GM12878 (cell line): ENCODE data around the gene MAD1L1. TPM values are rescaled to one million over a fixed set of nuclear protein-coding genes. Genes with fewer than 3 reads are reported as not detected.

Experiments used
- ATAC-seq: fragments of 200-7000 bp; cut with Tn5 transposase; 3 replicates; pipeline ENCODE4 v1.9.1; 2020; ENCODE audit warnings: mild to moderate bottlenecking, moderate library complexity
- BruUV-seq: library from RNA; stranded (reverse); fragments of 400-500 nt; replicated peaks from 2 replicates; lab custom pipeline; 2021; lab: Mats Ljungman, UMichigan
- CTCF ChIA-PET: fragments of 300-600 bp; sonication (Branson Sonifier 250); formaldehyde crosslinking; extraction: SDS; loops from one replicate; lab custom pipeline; 2021; ENCODE audit warnings: inconsistent platforms; lab: Yijun Ruan, JAX
- POLR2A ChIA-PET: fragments of 350-600 bp; formaldehyde crosslinking; extraction: SDS; loops from one replicate; lab custom pipeline; 2021; ENCODE audit warnings: inconsistent platforms; lab: Charles Lee
- RAD21 ChIA-PET: fragments of 300-600 bp; sonication (Branson Sonifier 250); formaldehyde crosslinking; loops from one replicate; lab custom pipeline; 2023; ENCODE audit warnings: antibody characterized with exemption; ENCODE audit not compliant: unreplicated experiment; lab: Charles Lee
- SMC1A ChIA-PET: fragments of 300-600 bp; sonication (Branson Sonifier 250); formaldehyde crosslinking; loops from one replicate; lab custom pipeline; 2023; ENCODE audit not compliant: unreplicated experiment, uncharacterized antibody; lab: Charles Lee
- DNase-seq: peaks from one replicate; pipeline ENCODE4 v3.0.0-alpha.2; 2011; ENCODE audit warnings: low read depth, low spot score
- FAIRE-seq: peaks from 3 replicates; lab custom pipeline; 2011; peaks lifted over from hg19 to GRCh38; lab: Jason Lieb, UNC
- H2AFZ ChIP-seq: 2 replicates; pipeline ENCODE4 v1.6.0; 2011; ENCODE audit warnings: low read depth, low read length, control low read depth; ENCODE audit not compliant: control insufficient read depth
- H3K27ac ChIP-seq: 2 replicates; pipeline ENCODE4 v1.5.1; 2011; ENCODE audit warnings: control low read depth; ENCODE audit not compliant: control insufficient read depth, insufficient read depth
- H3K27me3 ChIP-seq, 2 experiments: replicated peaks in 1 of 2; 2 replicates each; pipeline versions ENCODE4 v1.6.0 to v1.6.1; 2011; ENCODE audit warnings: low read length in 1 of 2; ENCODE audit not compliant: control insufficient read depth in 2 of 2, insufficient read depth in 2 of 2
- H3K36me3 ChIP-seq, 2 experiments: 2 replicates each; pipeline ENCODE4 v1.5.1; 2011; ENCODE audit warnings: low read length in 1 of 2; ENCODE audit not compliant: control insufficient read depth in 2 of 2, insufficient read depth in 2 of 2
- H3K4me1 ChIP-seq: 2 replicates; pipeline ENCODE4 v1.6.1; 2011; ENCODE audit warnings: mild to moderate bottlenecking, low read length, moderate library complexity, mixed read lengths; ENCODE audit not compliant: control insufficient read depth, insufficient read depth
- H3K4me2 ChIP-seq: 2 replicates; pipeline ENCODE4 v1.6.0; 2011; ENCODE audit warnings: control low read depth; ENCODE audit not compliant: control insufficient read depth, insufficient read depth
- H3K4me3 ChIP-seq: fragments of 200-600 bp; sonication (generic); 2 replicates; pipeline ENCODE4 v1.5.1; 2016
- H3K79me2 ChIP-seq: 2 replicates; pipeline ENCODE4 v1.6.0; 2011; ENCODE audit warnings: low read length; ENCODE audit not compliant: control insufficient read depth, insufficient read depth
- H3K9ac ChIP-seq: 2 replicates; pipeline ENCODE4 v1.8.0; 2011; ENCODE audit warnings: low read length, control low read depth, mixed read lengths; ENCODE audit not compliant: control insufficient read depth, insufficient read depth
- H3K9me3 ChIP-seq: replicated peaks from 3 replicates; pipeline ENCODE4 v1.5.1; 2011; ENCODE audit warnings: mild to moderate bottlenecking, low read length; ENCODE audit not compliant: control insufficient read depth, insufficient read depth
- H4K20me1 ChIP-seq: 2 replicates; pipeline ENCODE4 v1.6.0; 2011; ENCODE audit not compliant: control insufficient read depth, insufficient read depth
- CBFB ChIP-seq: IDR thresholded peaks from 2 replicates; pipeline ENCODE4 v1.6.1; 2016; ENCODE audit warnings: antibody characterized with exemption, low read depth
- CBX3 ChIP-seq: fragments of 200-600 bp; sonication (generic); IDR thresholded peaks from 2 replicates; pipeline ENCODE4 v1.6.1; 2016; ENCODE audit warnings: low read depth, borderline replicate concordance
- EP300 ChIP-seq, 2 experiments: fragments of 150-350 bp in 1 of 2; IDR thresholded peaks; 2 replicates each; pipeline ENCODE4 v1.6.1; 2011 to 2012; ENCODE audit warnings: low read depth in 2 of 2, low read length in 2 of 2, borderline replicate concordance in 1 of 2, improper control_type of control experiment in 1 of 2, inconsistent platforms in 1 of 2; ENCODE audit not compliant: control insufficient read depth in 1 of 2
- GABPA ChIP-seq: IDR thresholded peaks from 2 replicates; pipeline ENCODE4 v1.6.1; 2014; ENCODE audit warnings: antibody characterized with exemption, low read depth, mild to moderate bottlenecking, inconsistent platforms
- SMC3 ChIP-seq: IDR thresholded peaks from 2 replicates; pipeline ENCODE4 v1.6.1; 2011; ENCODE audit warnings: low read length, improper control_type of control experiment, borderline replicate concordance
- ZNF384 ChIP-seq: IDR thresholded peaks from 2 replicates; pipeline ENCODE4 v1.6.1; 2012; ENCODE audit warnings: low read depth, mild to moderate bottlenecking, low read length, improper control_type of control experiment, borderline replicate concordance
- ZSCAN29 ChIP-seq: fragments of 450-650 bp; IDR thresholded peaks from 2 replicates; pipeline ENCODE4 v1.6.1; 2017; ENCODE audit warnings: mild to moderate bottlenecking, moderate library complexity
- ZZZ3 ChIP-seq: IDR thresholded peaks from 2 replicates; pipeline ENCODE4 v1.6.1; 2011; ENCODE audit warnings: low read depth; ENCODE audit not compliant: control insufficient read depth, insufficient read length
- WGBS: methylation state at CpG from one replicate; pipeline ENCODE4 v1.1.6; 2016; ENCODE audit warnings: low lambda C conversion rate; ENCODE audit not compliant: insufficient replicate concordance, insufficient coverage; ENCODE audit errors: missing lambda C conversion rate; 5-methylcytosine and 5-hydroxymethylcytosine counted together
- in situ Hi-C: fragments of 300-500 bp; cut with MboI; formaldehyde crosslinking; loops from 9 replicates; pipeline ENCODE4 v1.14.3; 2018; ENCODE audit warnings: mixed read lengths
- intact Hi-C: fragments of 100-400 bp; cut with micrococcal nuclease; formaldehyde crosslinking; loops from one replicate; pipeline ENCODE4 v1.14.2; 2022; ENCODE audit not compliant: unreplicated experiment
- polyA plus RNA-seq, 11 experiments: library from polyadenylated mRNA; depleted of rRNA in 4 of 11; unstranded in 6 of 11; stranded (reverse) in 5 of 11; fragments of >200 nt; fragmentation: Nextera tagmentation in 4 of 11; fragmentation: Illumina TruSeq in 1 of 11; extraction: Ambion mirVana in 4 of 11; extraction: Trizol in 1 of 11; gene quantifications; 1 replicate in 1 of 11; 2 replicates in 10 of 11; pipeline versions ENCODE4 v1.2.1 to v1.2.3, GENCODE V29; 2011 to 2016; ENCODE audit warnings: inconsistent platforms in 2 of 11, missing spikeins in 2 of 11, low read depth in 1 of 11
- total RNA-seq, 4 experiments: library from RNA; depleted of rRNA in 3 of 4; stranded (reverse); fragments of >200 nt in 3 of 4; fragmentation: Illumina TruSeq in 1 of 4; extraction: Trizol in 1 of 4; gene quantifications; 2 replicates each; pipeline versions ENCODE4 v1.2.1 to v1.2.3, GENCODE V29; 2013 to 2021
- TF ChIP-seq, protein P1 (sequence below): IDR thresholded peaks from 2 replicates; pipeline ENCODE4 v1.6.1; 2012; ENCODE audit warnings: low read length, inconsistent platforms
- TF ChIP-seq, protein P2 (sequence below): fragments of 450-650 bp; IDR thresholded peaks from 2 replicates; pipeline ENCODE4 v1.6.1; 2016; ENCODE audit warnings: mild to moderate bottlenecking
- TF ChIP-seq, protein P3 (sequence below): fragments of 450-650 bp; IDR thresholded peaks from 2 replicates; pipeline ENCODE4 v1.6.1; 2016; ENCODE audit warnings: mild to moderate bottlenecking, moderate library complexity, borderline replicate concordance
- TF ChIP-seq, protein P4 (sequence below): fragments of 450-650 bp; IDR thresholded peaks from 2 replicates; pipeline ENCODE4 v1.6.1; 2017; ENCODE audit warnings: mild to moderate bottlenecking

The MAD1L1 gene
- total and polyA plus RNA-seq, 10 of the 15 experiments (the other 5 are each of a cell fraction or from before 2014, with no cell fraction given) = 2.2 to 76.8 (median 38.3) TPM

DNA sequence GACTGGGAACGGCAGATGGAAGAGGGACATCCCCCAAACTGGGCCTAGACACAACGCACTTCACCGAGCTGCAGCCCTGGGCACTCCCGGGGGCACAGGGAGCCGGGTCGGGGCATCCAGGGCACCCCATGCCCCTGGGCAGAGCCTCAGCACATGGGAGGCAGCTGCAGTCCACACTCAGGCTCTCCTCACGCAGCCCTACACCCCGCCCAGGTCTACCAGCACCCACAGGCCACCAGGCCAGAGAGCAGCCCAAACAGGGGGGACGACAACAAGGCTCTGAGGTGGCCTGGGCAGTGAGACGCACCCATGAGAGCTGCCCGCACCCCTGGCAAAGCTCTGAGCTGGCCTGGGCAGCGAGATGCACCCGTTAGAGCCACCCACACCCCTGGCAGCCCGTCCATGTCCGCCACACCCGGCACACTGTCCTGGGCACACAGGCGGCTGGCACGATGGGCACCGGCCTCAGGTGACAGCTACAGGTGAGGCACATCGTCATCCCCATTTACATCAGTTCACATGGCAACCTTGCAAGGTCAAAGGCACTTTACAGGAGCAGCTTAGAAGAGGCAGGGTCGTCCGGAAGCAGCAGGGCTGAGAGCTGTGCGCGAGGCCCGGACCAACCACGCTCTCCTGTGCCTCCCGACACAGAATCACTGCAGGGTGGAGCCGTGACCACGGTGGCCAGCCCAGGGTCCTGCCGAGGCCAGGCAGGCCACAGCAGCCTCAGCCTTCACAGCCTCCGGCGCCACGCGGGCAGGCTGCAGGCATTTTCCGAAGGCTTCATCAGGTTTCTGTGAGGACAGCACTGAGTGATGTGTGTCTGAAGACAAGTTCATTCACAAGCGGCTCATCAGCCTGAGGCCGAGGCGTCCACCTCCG lies 228.6 kb downstream of the MAD1L1 start (continued):
- TF ChIP-seq, protein P1, sequence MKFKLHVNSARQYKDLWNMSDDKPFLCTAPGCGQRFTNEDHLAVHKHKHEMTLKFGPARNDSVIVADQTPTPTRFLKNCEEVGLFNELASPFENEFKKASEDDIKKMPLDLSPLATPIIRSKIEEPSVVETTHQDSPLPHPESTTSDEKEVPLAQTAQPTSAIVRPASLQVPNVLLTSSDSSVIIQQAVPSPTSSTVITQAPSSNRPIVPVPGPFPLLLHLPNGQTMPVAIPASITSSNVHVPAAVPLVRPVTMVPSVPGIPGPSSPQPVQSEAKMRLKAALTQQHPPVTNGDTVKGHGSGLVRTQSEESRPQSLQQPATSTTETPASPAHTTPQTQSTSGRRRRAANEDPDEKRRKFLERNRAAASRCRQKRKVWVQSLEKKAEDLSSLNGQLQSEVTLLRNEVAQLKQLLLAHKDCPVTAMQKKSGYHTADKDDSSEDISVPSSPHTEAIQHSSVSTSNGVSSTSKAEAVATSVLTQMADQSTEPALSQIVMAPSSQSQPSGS = no peak
- no peak for TF ChIP-seq SMC3

DNA sequence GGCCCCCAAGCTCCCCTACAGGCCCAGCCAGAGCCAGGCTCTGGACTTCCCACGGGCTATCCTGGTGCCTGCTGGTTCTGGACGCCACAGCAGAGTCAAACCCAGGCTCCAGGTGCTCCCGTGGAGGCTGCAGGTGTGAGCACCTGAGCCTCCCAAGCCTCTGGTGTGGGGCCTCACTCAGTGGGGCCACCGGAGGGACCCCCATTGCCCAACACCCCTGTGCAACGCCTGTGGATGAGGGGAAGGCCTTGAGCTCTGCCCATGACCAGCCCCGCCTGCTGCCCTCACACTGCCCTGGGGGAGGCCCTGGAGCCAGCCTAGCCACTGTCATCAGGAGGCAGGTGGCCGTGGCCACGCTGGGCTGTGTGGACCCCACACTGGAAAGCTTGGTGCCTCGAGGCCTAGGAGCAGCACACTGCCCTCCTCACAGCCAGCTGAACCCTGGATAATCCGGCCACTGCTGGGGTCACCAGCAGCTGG lies 229.3 kb downstream of the MAD1L1 start:
- no peaks in the 10 kb centered on the region for H4K20me1 ChIP-seq
- RAD21 ChIA-PET = no interaction called here
- DNase-seq (no peak), FAIRE-seq (no peak), ATAC-seq (no peak)
- intact Hi-C loops (no loop called here), in situ Hi-C loops (no loop called here)
- no peaks in the 10 kb centered on the region; the same call in 1 of the 2 replicates for H3K4me1 ChIP-seq
- H3K27me3 ChIP-seq = no peaks in the 10 kb centered on the region
- H3K4me2 ChIP-seq = no peak overlapping the region
- POLR2A ChIA-PET = no interaction called here
- H3K9me3 ChIP-seq = no peaks in the 10 kb centered on the region
- H2AFZ ChIP-seq = no peak overlapping the region
- no peak overlapping the region for H3K27ac ChIP-seq
- BruUV-seq = no TSS peak
- no peak overlapping the region for H3K9ac ChIP-seq
- SMC1A ChIA-PET = no interaction called here
- 89% methylated on average over 10 of the region's 10 CpGs for WGBS
- CTCF ChIA-PET = no interaction called here
- H3K36me3 ChIP-seq = peaks cover 0 to 9% of the 10 kb centered on the region in 2 experiments; a peak in 2 of 4 replicates
- H3K4me3 ChIP-seq = no peak overlapping the region
- no peaks in the 10 kb centered on the region for H3K79me2 ChIP-seq
- TF ChIP-seq ZNF384 = no peak
- TF ChIP-seq, protein P2, sequence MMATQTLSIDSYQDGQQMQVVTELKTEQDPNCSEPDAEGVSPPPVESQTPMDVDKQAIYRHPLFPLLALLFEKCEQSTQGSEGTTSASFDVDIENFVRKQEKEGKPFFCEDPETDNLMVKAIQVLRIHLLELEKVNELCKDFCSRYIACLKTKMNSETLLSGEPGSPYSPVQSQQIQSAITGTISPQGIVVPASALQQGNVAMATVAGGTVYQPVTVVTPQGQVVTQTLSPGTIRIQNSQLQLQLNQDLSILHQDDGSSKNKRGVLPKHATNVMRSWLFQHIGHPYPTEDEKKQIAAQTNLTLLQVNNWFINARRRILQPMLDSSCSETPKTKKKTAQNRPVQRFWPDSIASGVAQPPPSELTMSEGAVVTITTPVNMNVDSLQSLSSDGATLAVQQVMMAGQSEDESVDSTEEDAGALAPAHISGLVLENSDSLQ = no peak
- TF ChIP-seq, protein P3, sequence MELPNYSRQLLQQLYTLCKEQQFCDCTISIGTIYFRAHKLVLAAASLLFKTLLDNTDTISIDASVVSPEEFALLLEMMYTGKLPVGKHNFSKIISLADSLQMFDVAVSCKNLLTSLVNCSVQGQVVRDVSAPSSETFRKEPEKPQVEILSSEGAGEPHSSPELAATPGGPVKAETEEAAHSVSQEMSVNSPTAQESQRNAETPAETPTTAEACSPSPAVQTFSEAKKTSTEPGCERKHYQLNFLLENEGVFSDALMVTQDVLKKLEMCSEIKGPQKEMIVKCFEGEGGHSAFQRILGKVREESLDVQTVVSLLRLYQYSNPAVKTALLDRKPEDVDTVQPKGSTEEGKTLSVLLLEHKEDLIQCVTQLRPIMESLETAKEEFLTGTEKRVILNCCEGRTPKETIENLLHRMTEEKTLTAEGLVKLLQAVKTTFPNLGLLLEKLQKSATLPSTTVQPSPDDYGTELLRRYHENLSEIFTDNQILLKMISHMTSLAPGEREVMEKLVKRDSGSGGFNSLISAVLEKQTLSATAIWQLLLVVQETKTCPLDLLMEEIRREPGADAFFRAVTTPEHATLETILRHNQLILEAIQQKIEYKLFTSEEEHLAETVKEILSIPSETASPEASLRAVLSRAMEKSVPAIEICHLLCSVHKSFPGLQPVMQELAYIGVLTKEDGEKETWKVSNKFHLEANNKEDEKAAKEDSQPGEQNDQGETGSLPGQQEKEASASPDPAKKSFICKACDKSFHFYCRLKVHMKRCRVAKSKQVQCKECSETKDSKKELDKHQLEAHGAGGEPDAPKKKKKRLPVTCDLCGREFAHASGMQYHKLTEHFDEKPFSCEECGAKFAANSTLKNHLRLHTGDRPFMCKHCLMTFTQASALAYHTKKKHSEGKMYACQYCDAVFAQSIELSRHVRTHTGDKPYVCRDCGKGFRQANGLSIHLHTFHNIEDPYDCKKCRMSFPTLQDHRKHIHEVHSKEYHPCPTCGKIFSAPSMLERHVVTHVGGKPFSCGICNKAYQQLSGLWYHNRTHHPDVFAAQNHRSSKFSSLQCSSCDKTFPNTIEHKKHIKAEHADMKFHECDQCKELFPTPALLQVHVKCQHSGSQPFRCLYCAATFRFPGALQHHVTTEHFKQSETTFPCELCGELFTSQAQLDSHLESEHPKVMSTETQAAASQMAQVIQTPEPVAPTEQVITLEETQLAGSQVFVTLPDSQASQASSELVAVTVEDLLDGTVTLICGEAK = no peak
- TF ChIP-seq GABPA = no peak
- TF ChIP-seq, protein P4, sequence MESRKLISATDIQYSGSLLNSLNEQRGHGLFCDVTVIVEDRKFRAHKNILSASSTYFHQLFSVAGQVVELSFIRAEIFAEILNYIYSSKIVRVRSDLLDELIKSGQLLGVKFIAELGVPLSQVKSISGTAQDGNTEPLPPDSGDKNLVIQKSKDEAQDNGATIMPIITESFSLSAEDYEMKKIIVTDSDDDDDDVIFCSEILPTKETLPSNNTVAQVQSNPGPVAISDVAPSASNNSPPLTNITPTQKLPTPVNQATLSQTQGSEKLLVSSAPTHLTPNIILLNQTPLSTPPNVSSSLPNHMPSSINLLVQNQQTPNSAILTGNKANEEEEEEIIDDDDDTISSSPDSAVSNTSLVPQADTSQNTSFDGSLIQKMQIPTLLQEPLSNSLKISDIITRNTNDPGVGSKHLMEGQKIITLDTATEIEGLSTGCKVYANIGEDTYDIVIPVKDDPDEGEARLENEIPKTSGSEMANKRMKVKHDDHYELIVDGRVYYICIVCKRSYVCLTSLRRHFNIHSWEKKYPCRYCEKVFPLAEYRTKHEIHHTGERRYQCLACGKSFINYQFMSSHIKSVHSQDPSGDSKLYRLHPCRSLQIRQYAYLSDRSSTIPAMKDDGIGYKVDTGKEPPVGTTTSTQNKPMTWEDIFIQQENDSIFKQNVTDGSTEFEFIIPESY = no peak
- no peak for TF ChIP-seq EP300 (IDR thresholded peaks at IDR 0.05; ENCODE audit: borderline replicate concordance in 1 of 2, control insufficient read depth in 1 of 2, low read depth in 2 of 2, low read length in 2 of 2)
- no peak for TF ChIP-seq CBFB
- TF ChIP-seq ZSCAN29 = no peak
- TF ChIP-seq ZZZ3 = no peak
- TF ChIP-seq CBX3 = no peak
